OCI-LY3 (cell line): ENCODE measurements around the gene BICC1.

Experiments used
- CTCF ChIP-seq: fragments of 200-600, 300-600 bp; sonication (generic); IDR thresholded peaks from 2 replicates; pipeline ENCODE4 v1.5.1; 2014; ENCODE audit warnings: antibody characterized with exemption, low read length, low read depth
- EZH2phosphoT487 ChIP-seq: fragments of 200-600 bp; shearing (Covaris generic); IDR thresholded peaks from 2 replicates; pipeline ENCODE4 v1.6.1; 2018; ENCODE audit warnings: antibody characterized with exemption, mixed run types, low read depth

GRCh38 chr10:58724781-58725180 is 212.1 kb downstream of the BICC1 start:
- TF ChIP-seq CTCF, result no peak
- TF ChIP-seq EZH2phosphoT487, result no peak
